Ishikawa (cell line): ENCODE measurements around the gene SALL1.

ENCODE experiments used
- CEBPB ChIP-seq: IDR thresholded peaks from 2 replicates; pipeline ENCODE4 v1.6.1; 2012
- CREB1 ChIP-seq: IDR thresholded peaks from 2 replicates; pipeline ENCODE4 v1.6.1; 2012; ENCODE audit warnings: low read depth
- EGR1 ChIP-seq: IDR thresholded peaks from 2 replicates; pipeline ENCODE4 v1.6.1; 2012
- EP300 ChIP-seq: IDR thresholded peaks from 2 replicates; pipeline ENCODE4 v1.6.1; 2012; ENCODE audit warnings: borderline replicate concordance
- FOXM1 ChIP-seq: IDR thresholded peaks from 2 replicates; pipeline ENCODE4 v1.6.1; 2012; ENCODE audit warnings: low read depth, borderline replicate concordance
- NFIC ChIP-seq: IDR thresholded peaks from 2 replicates; pipeline ENCODE4 v1.6.1; 2012
- RAD21 ChIP-seq: IDR thresholded peaks from 2 replicates; pipeline ENCODE4 v1.6.1; 2012; ENCODE audit warnings: low read depth
- TAF1 ChIP-seq: IDR thresholded peaks from 2 replicates; pipeline ENCODE4 v1.6.1; 2012; ENCODE audit warnings: low read depth, mild to moderate bottlenecking
- TCF12 ChIP-seq: IDR thresholded peaks from 2 replicates; pipeline ENCODE4 v1.6.1; 2012; ENCODE audit warnings: low read depth
- TEAD4 ChIP-seq: IDR thresholded peaks from 2 replicates; pipeline ENCODE4 v1.6.1; 2012
- YY1 ChIP-seq: IDR thresholded peaks from 2 replicates; pipeline ENCODE4 v1.6.1; 2012; ENCODE audit warnings: low read depth
- ZBTB7A ChIP-seq: IDR thresholded peaks from 2 replicates; pipeline ENCODE4 v1.6.1; 2012; ENCODE audit warnings: low read depth
- TF ChIP-seq, protein P1 (sequence below): IDR thresholded peaks from 2 replicates; pipeline ENCODE4 v1.6.1; 2012
- TF ChIP-seq, protein P2 (sequence below): IDR thresholded peaks from 2 replicates; pipeline ENCODE4 v1.6.1; 2012; ENCODE audit warnings: low read depth, mild to moderate bottlenecking
- TF ChIP-seq, protein P3 (sequence below): IDR thresholded peaks from 2 replicates; pipeline ENCODE4 v1.6.1; 2012

SALL1 gene

DNA sequence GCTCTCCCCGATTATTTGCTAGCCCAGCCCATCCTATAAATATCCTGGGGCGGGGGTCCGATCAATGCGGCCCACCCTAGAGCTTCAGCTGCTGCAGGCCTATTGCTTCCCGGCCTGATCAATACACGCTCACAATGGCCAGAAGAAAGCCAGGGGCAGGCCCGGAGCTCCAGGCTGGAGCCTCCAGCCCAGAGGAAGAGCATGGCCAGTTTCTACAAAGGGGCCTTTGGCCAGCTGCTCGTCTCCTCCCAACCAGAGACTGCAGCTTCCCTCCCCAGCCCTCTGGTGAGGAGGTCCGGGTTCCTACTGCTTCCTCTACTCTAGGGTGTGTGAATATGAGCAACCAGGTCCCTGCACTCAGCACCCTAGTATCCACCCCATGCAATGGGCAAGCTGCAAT, 36.7 kb downstream of the SALL1 start:
- TF ChIP-seq TCF12 (no peak), CREB1 (no peak), NFIC (no peak), EGR1 (no peak)
- TF ChIP-seq, protein P1, sequence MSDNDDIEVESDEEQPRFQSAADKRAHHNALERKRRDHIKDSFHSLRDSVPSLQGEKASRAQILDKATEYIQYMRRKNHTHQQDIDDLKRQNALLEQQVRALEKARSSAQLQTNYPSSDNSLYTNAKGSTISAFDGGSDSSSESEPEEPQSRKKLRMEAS: no peak
- TF ChIP-seq, protein P2, sequence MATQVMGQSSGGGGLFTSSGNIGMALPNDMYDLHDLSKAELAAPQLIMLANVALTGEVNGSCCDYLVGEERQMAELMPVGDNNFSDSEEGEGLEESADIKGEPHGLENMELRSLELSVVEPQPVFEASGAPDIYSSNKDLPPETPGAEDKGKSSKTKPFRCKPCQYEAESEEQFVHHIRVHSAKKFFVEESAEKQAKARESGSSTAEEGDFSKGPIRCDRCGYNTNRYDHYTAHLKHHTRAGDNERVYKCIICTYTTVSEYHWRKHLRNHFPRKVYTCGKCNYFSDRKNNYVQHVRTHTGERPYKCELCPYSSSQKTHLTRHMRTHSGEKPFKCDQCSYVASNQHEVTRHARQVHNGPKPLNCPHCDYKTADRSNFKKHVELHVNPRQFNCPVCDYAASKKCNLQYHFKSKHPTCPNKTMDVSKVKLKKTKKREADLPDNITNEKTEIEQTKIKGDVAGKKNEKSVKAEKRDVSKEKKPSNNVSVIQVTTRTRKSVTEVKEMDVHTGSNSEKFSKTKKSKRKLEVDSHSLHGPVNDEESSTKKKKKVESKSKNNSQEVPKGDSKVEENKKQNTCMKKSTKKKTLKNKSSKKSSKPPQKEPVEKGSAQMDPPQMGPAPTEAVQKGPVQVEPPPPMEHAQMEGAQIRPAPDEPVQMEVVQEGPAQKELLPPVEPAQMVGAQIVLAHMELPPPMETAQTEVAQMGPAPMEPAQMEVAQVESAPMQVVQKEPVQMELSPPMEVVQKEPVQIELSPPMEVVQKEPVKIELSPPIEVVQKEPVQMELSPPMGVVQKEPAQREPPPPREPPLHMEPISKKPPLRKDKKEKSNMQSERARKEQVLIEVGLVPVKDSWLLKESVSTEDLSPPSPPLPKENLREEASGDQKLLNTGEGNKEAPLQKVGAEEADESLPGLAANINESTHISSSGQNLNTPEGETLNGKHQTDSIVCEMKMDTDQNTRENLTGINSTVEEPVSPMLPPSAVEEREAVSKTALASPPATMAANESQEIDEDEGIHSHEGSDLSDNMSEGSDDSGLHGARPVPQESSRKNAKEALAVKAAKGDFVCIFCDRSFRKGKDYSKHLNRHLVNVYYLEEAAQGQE: no peak
- TF ChIP-seq, protein P3, sequence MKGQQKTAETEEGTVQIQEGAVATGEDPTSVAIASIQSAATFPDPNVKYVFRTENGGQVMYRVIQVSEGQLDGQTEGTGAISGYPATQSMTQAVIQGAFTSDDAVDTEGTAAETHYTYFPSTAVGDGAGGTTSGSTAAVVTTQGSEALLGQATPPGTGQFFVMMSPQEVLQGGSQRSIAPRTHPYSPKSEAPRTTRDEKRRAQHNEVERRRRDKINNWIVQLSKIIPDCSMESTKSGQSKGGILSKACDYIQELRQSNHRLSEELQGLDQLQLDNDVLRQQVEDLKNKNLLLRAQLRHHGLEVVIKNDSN: no peak

DNA sequence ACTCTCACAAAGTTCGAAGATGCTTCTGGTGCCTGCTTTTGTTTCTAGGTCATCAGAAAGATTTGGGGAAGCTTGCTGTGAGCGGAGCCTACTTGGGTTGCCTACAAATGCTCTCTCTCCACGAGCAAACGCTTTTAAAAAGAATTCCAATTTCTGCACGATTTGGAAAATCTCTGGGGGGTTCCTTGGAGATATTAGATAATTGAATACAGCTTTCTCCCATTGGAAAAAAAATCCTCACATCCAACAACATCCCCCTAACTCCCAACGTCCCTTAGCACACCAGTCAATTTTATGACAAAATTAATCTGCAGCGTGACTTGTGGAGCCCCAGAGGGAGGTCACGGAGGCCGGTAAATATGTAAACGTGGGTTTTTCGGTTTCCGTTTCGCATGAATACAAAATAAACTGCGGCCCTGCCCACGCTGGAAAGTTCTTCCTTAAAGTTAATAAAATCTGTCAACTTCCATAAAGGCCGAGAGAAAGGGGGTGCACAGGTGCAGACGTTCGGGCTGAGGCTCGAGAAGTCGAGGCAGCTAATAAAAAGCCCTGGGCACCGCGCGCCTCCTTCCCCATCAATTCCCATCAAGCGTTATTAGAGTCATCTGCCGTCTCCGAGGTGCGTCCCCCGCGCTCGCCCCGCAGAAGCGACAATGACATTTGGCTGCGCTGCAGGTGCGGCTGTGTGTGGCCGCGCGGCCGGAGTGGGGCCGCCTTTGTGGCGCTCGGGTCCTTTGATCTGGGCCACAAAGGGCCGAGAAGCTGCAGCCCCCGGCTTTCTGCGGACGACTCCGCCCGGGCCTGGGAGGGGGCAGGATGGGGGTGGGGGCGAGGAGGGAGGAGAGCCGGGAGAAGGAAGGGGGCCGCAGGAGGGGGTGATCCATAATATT, 37.6 kb downstream of the SALL1 start:
- no peak for TF ChIP-seq TCF12
- TF ChIP-seq, protein P2: no peak
- no peak for TF ChIP-seq RAD21
- TF ChIP-seq FOXM1: no peak
- TF ChIP-seq, protein P3: no peak
- no peak for TF ChIP-seq NFIC
- no peak for TF ChIP-seq EP300
- TF ChIP-seq TEAD4: no peak
- no peak for TF ChIP-seq YY1
- TF ChIP-seq, protein P1: no peak
- no peak for TF ChIP-seq CREB1
- no peak for TF ChIP-seq TAF1
- no peak for TF ChIP-seq EGR1
- TF ChIP-seq ZBTB7A: no peak
- no peak for TF ChIP-seq CEBPB

DNA sequence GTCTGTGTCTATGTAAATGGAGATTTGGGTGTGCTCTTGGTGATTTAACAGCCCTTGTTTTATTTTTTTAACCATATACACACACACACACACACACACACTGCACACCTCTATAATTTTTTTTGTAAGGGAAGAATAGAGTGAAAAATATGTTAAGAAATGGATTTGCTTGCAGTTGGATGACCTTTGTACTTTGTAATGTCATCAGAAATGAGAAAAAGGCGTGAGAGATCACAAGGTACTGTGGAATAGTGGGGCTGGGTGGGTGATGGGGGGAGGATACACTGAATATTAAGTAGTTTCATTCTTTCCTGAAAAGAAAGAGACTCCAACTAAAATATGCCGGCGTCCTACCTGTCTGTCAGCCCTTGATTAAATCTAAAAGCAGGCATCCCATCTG, 38.7 kb downstream of the SALL1 start:
- TF ChIP-seq TAF1 (no peak), RAD21 (no peak), TEAD4 (no peak), CEBPB (no peak), NFIC (no peak), TCF12 (no peak), EP300 (no peak), YY1 (no peak), CREB1 (no peak), ZBTB7A (no peak), EGR1 (no peak), FOXM1 (no peak)
- TF ChIP-seq, protein P3: no peak
- TF ChIP-seq, protein P2: no peak
- TF ChIP-seq, protein P1: no peak

- TF ChIP-seq NFIC (no peak), ZBTB7A (no peak), EP300 (no peak)
Observed at GRCh38 chr16:51111759-51112158, 39.3 kb downstream of the SALL1 start.
